Body of pancreas (tissue), 4 donors: ENCODE measurements around the gene MRGPRD. TPM values are rescaled to one million over a fixed set of nuclear protein-coding genes. Genes with fewer than 3 reads are reported as not detected.

ENCODE experiments used
- ATAC-seq: fragments of 150-250 bp; one replicate; pipeline ENCODE4 v1.9.1; 2016
- DNase-seq, 4 donors: peaks; one replicate each; pipeline ENCODE4 v3.0.0-alpha.2; 2019
- H3K27ac ChIP-seq, 4 donors: fragments of 200-600 bp; sonication (generic); 1 replicate in 3 of 4; 2 replicates in 1 of 4; pipeline versions ENCODE4 v1.5.1 to v1.6.1; 2016 to 2019; ENCODE audit warnings: mild to moderate bottlenecking in 1 of 4, mixed read lengths in 1 of 4, moderate library complexity in 1 of 4
- H3K27me3 ChIP-seq, 2 donors: fragments of 200-600 bp; sonication (generic); one replicate each; pipeline ENCODE4 v1.6.0; 2016; ENCODE audit warnings: mild to moderate bottlenecking in 1 of 2
- H3K36me3 ChIP-seq, 2 donors: fragments of 200-600 bp; sonication (generic); replicated peaks in 1 of 2; 2 replicates each; pipeline ENCODE4 v1.5.1; 2016; ENCODE audit warnings: low read depth in 2 of 2; ENCODE audit not compliant: insufficient read depth in 1 of 2
- H3K4me1 ChIP-seq: fragments of 200-600 bp; sonication (generic); one replicate; pipeline ENCODE4 v1.6.0; 2016
- H3K4me3 ChIP-seq, 2 donors: fragments of 200-600 bp; sonication (generic); 1 replicate in 1 of 2; 2 replicates in 1 of 2; pipeline ENCODE4 v1.5.1; 2016 to 2019
- H3K9me3 ChIP-seq, 3 donors: fragments of 200-600 bp; sonication (generic); 1 replicate in 2 of 3; 2 replicates in 1 of 3; pipeline ENCODE4 v1.5.1; 2016
- POLR2A ChIP-seq, 3 donors: fragments of 450-650 bp; IDR thresholded peaks; one replicate each; pipeline ENCODE4 v1.6.1; 2016; ENCODE audit warnings: antibody characterized with exemption in 3 of 3, mild to moderate bottlenecking in 2 of 3
- WGBS, 2 donors: methylation state at CpG; one replicate each; pipeline ENCODE4 v1.1.5; 2017; 5-methylcytosine and 5-hydroxymethylcytosine counted together
- intact Hi-C: fragments of 100-400 bp; cut with DNase I; formaldehyde crosslinking; loops from one replicate; pipeline ENCODE4 v1.15.1; 2023
- total RNA-seq, 2 donors: library from RNA; depleted of rRNA; stranded (reverse); fragments of >200 nt; gene quantifications; one replicate each; pipeline ENCODE4 v1.1.0, GENCODE V29; 2016
- TF ChIP-seq, protein P1 (sequence below), 7 experiments: fragments of 450-650 bp in 4 of 7; fragments of 200-600 bp in 3 of 7; sonication (generic) in 3 of 7; IDR thresholded peaks; one replicate each; pipeline ENCODE4 v1.5.1; 2016 to 2019; ENCODE audit warnings: antibody characterized with exemption in 7 of 7

The MRGPRD gene
- total RNA-seq, 2 donors from 2014 or later: not detected

DNA sequence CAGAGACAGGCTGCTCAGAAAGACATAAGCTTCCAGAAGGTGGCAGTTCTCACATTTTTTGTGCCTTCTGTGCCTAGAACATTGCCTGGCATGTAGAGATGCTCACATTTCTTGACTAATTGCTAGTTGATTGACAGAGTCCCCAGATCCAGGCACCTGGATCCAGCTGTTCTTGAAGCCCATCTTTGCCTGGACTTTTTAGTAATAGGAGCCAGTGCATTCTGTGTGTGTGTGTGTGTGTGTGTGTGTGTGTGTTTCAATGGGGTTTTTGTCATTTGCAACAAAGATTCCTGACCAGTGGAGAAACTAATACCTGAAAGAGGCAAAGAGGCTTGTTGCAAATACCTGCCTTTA lies 17.2 kb upstream of the MRGPRD start:
- H3K4me3 ChIP-seq: no peak overlapping the region
- DNase-seq (no peak), ATAC-seq (no peak)
- no peak overlapping the region for H3K27ac ChIP-seq
- no peak for TF ChIP-seq POLR2A (IDR thresholded peaks at IDR 0.05)
- TF ChIP-seq, protein P1, sequence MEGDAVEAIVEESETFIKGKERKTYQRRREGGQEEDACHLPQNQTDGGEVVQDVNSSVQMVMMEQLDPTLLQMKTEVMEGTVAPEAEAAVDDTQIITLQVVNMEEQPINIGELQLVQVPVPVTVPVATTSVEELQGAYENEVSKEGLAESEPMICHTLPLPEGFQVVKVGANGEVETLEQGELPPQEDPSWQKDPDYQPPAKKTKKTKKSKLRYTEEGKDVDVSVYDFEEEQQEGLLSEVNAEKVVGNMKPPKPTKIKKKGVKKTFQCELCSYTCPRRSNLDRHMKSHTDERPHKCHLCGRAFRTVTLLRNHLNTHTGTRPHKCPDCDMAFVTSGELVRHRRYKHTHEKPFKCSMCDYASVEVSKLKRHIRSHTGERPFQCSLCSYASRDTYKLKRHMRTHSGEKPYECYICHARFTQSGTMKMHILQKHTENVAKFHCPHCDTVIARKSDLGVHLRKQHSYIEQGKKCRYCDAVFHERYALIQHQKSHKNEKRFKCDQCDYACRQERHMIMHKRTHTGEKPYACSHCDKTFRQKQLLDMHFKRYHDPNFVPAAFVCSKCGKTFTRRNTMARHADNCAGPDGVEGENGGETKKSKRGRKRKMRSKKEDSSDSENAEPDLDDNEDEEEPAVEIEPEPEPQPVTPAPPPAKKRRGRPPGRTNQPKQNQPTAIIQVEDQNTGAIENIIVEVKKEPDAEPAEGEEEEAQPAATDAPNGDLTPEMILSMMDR (IDR thresholded peaks at IDR 0.05): no peak
- intact Hi-C loops: no loop called here
- H3K27me3 ChIP-seq: no peaks in the 10 kb centered on the region
- no peaks in the 10 kb centered on the region for H3K4me1 ChIP-seq
- no peaks in the 10 kb centered on the region for H3K9me3 ChIP-seq
- no peaks in the 10 kb centered on the region for H3K36me3 ChIP-seq

- ATAC-seq (no peak), DNase-seq (no peak)
- intact Hi-C loops: no loop called here
- no peaks in the 10 kb centered on the region for H3K36me3 ChIP-seq
- WGBS, 2 donors: 66 to 74% methylated on average over 16 to 19 of the region's 19 CpGs
- no peak for TF ChIP-seq POLR2A (IDR thresholded peaks at IDR 0.05)
- TF ChIP-seq, protein P1 (IDR thresholded peaks at IDR 0.05): no peak
- no peak overlapping the region for H3K27ac ChIP-seq
- no peaks in the 10 kb centered on the region for H3K27me3 ChIP-seq
- no peaks in the 10 kb centered on the region for H3K9me3 ChIP-seq
- H3K4me3 ChIP-seq: no peak overlapping the region
- H3K4me1 ChIP-seq: no peaks in the 10 kb centered on the region
Observed at GRCh38 chr11:68997124-68997994, 16.6 kb upstream of the MRGPRD start.

GRCh38 chr11:68996376-68997123 lies 15.8 kb upstream of the MRGPRD start:
- no peak overlapping the region for H3K27ac ChIP-seq
- intact Hi-C loops: no loop called here
- TF ChIP-seq, protein P1 (IDR thresholded peaks at IDR 0.05): no peak
- no peak for TF ChIP-seq POLR2A (IDR thresholded peaks at IDR 0.05)
- H3K4me1 ChIP-seq: no peaks in the 10 kb centered on the region
- ATAC-seq: no peak
- no peaks in the 10 kb centered on the region for H3K27me3 ChIP-seq
- no peaks in the 10 kb centered on the region for H3K36me3 ChIP-seq
- WGBS, 2 donors: 79 to 90% methylated on average over 14 to 24 of the region's 24 CpGs
- no peaks in the 10 kb centered on the region for H3K9me3 ChIP-seq
- no peak for DNase-seq
- no peak overlapping the region for H3K4me3 ChIP-seq

- intact Hi-C loops: no loop called here
- WGBS, 2 donors: 55 to 67% methylated on average over 6 of the region's 6 CpGs
- no peak for TF ChIP-seq POLR2A (IDR thresholded peaks at IDR 0.05)
- TF ChIP-seq, protein P1 (IDR thresholded peaks at IDR 0.05): no peak
Observed at GRCh38 chr11:68994894-68995285, 14.1 kb upstream of the MRGPRD start.

More at GRCh38 chr11:68994894-68995285, 14.1 kb upstream of the MRGPRD start:
- H3K27ac ChIP-seq: no peak overlapping the region
- H3K36me3 ChIP-seq: no peaks in the 10 kb centered on the region
- no peak overlapping the region for H3K4me3 ChIP-seq
- H3K4me1 ChIP-seq: no peaks in the 10 kb centered on the region
- no peak for DNase-seq
- ATAC-seq: no peak
- no peaks in the 10 kb centered on the region for H3K9me3 ChIP-seq
- H3K27me3 ChIP-seq: no peaks in the 10 kb centered on the region
